H1 (cell line): ENCODE results near the gene GALE. TPM values are rescaled to one million over a fixed set of nuclear protein-coding genes. Genes with fewer than 3 reads are reported as not detected.

ENCODE experiments used
- CTCF ChIA-PET: fragments of 300-600 bp; sonication (Branson Sonifier 250); formaldehyde crosslinking; loops from one replicate; lab custom pipeline; 2021; ENCODE audit not compliant: partially characterized antibody; lab: Charles Lee
- POLR2A ChIA-PET: fragments of 300-600 bp; sonication (Branson Sonifier 250); formaldehyde crosslinking; loops from one replicate; lab custom pipeline; 2021; ENCODE audit warnings: inconsistent platforms; ENCODE audit not compliant: partially characterized antibody; lab: Charles Lee
- DNase-seq, 2 experiments: peaks; one replicate each; pipeline versions ENCODE4 v3.0.0 to v3.0.0-alpha.2; 2010 to 2022; ENCODE audit warnings: low spot score in 2 of 2, low read depth in 1 of 2, mixed read lengths in 1 of 2
- FAIRE-seq: peaks from 2 replicates; lab custom pipeline; 2011; peaks lifted over from hg19 to GRCh38; lab: Jason Lieb, UNC
- H2AFZ ChIP-seq: 2 replicates; pipeline ENCODE4 v1.8.1; 2012; ENCODE audit warnings: low read length, inconsistent platforms
- H2AK5ac ChIP-seq: 2 replicates; pipeline ENCODE4 v1.6.1; 2013; ENCODE audit warnings: low read depth, low read length
- H2BK120ac ChIP-seq: replicated peaks from 2 replicates; pipeline ENCODE3; 2013; ENCODE audit warnings: low read depth, low read length, inconsistent platforms
- H2BK12ac ChIP-seq: 2 replicates; pipeline ENCODE4 v1.6.1; 2013; ENCODE audit warnings: low read depth, low read length
- H2BK15ac ChIP-seq: 2 replicates; pipeline ENCODE4 v1.6.1; 2013; ENCODE audit warnings: low read length
- H2BK20ac ChIP-seq: 2 replicates; pipeline ENCODE4 v1.6.1; 2013; ENCODE audit warnings: low read length
- H2BK5ac ChIP-seq: 2 replicates; pipeline ENCODE4 v1.6.1; 2013; ENCODE audit warnings: low read depth, low read length
- H3K14ac ChIP-seq: 2 replicates; pipeline ENCODE4 v1.6.1; 2013; ENCODE audit warnings: inconsistent platforms; ENCODE audit not compliant: insufficient read length
- H3K18ac ChIP-seq: 2 replicates; pipeline ENCODE4 v1.6.1; 2013; ENCODE audit warnings: low read length; ENCODE audit errors: extremely low read depth
- H3K23ac ChIP-seq: 2 replicates; pipeline ENCODE4 v1.6.1; 2013; ENCODE audit warnings: inconsistent platforms; ENCODE audit not compliant: insufficient read length
- H3K23me2 ChIP-seq: 2 replicates; pipeline ENCODE4 v1.6.1; 2013; ENCODE audit warnings: low read depth, low read length
- H3K27ac ChIP-seq: 2 replicates; pipeline ENCODE4 v1.6.1; 2011; ENCODE audit warnings: low read depth, low read length, inconsistent platforms
- H3K27me3 ChIP-seq, 4 experiments: replicated peaks in 1 of 4; 1 replicate in 1 of 4; 2 replicates in 3 of 4; pipeline versions ENCODE4 v1.6.1 to v1.8.1; 2011 to 2013; ENCODE audit warnings: low read length in 3 of 4, mild to moderate bottlenecking in 3 of 4, inconsistent platforms in 2 of 4, mixed read lengths in 2 of 4, moderate library complexity in 1 of 4; ENCODE audit not compliant: control insufficient read depth in 3 of 4, insufficient read depth in 3 of 4; ENCODE audit errors: extremely low read depth in 1 of 4
- H3K36me3 ChIP-seq, 4 experiments: 2 replicates each; pipeline versions ENCODE4 v1.6.1 to v1.8.1; 2011 to 2013; ENCODE audit warnings: mild to moderate bottlenecking in 4 of 4, low read length in 3 of 4, moderate library complexity in 2 of 4, control low read depth in 1 of 4, inconsistent platforms in 1 of 4; ENCODE audit not compliant: insufficient read depth in 4 of 4, control insufficient read depth in 2 of 4
- H3K4ac ChIP-seq: replicated peaks from 2 replicates; pipeline ENCODE3; 2013; ENCODE audit warnings: low read length, low read depth, mixed read lengths, inconsistent platforms; ENCODE audit not compliant: insufficient read length
- H3K4me1 ChIP-seq, 4 experiments: replicated peaks in 1 of 4; 1 replicate in 1 of 4; 2 replicates in 3 of 4; pipeline versions ENCODE4 v1.6.1 to v1.8.1; 2011 to 2013; ENCODE audit warnings: low read length in 3 of 4, inconsistent platforms in 2 of 4, mixed read lengths in 1 of 4; ENCODE audit not compliant: insufficient read depth in 4 of 4, control insufficient read depth in 3 of 4
- H3K4me2 ChIP-seq, 2 experiments: 2 replicates each; pipeline versions ENCODE4 v1.6.1 to v1.8.1; 2011 to 2013; ENCODE audit warnings: low read depth in 2 of 2, low read length in 2 of 2, control low read depth in 1 of 2, inconsistent platforms in 1 of 2, mild to moderate bottlenecking in 1 of 2; ENCODE audit not compliant: insufficient read depth in 1 of 2
- H3K4me3 ChIP-seq, 4 experiments: fragments of 200-600, 300-600 bp in 1 of 4; sonication (generic), shearing (Covaris generic), sonication (Bioruptor Twin) in 1 of 4; 2 replicates each; pipeline versions ENCODE4 v1.5.1 to v1.8.1; 2011 to 2016; ENCODE audit warnings: low read length in 4 of 4, low read depth in 3 of 4, control low read depth in 2 of 4, inconsistent platforms in 2 of 4, mild to moderate bottlenecking in 2 of 4, mixed read lengths in 1 of 4, moderate library complexity in 1 of 4; ENCODE audit not compliant: insufficient read depth in 2 of 4; ENCODE audit errors: extremely low read depth in 1 of 4
- H3K56ac ChIP-seq: replicated peaks from 2 replicates; pipeline ENCODE3; 2013; ENCODE audit warnings: low read depth, mild to moderate bottlenecking, mixed read lengths, low read length, inconsistent platforms; ENCODE audit not compliant: insufficient read length
- H3K79me1 ChIP-seq: 2 replicates; pipeline ENCODE4 v1.6.1; 2013; ENCODE audit warnings: low read depth, low read length, control low read depth
- H3K79me2 ChIP-seq, 2 experiments: 2 replicates each; pipeline versions ENCODE4 v1.6.1 to v1.8.1; 2012 to 2013; ENCODE audit warnings: low read length in 2 of 2, mild to moderate bottlenecking in 2 of 2, inconsistent platforms in 1 of 2; ENCODE audit not compliant: insufficient read depth in 2 of 2, control insufficient read depth in 1 of 2
- H3K9ac ChIP-seq, 4 experiments: replicated peaks in 1 of 4; 1 replicate in 1 of 4; 2 replicates in 3 of 4; pipeline versions ENCODE4 v1.6.1 to v1.8.1; 2011 to 2013; ENCODE audit warnings: low read depth in 3 of 4, low read length in 3 of 4, control low read depth in 2 of 4, mild to moderate bottlenecking in 2 of 4, moderate library complexity in 2 of 4, inconsistent platforms in 1 of 4; ENCODE audit errors: extremely low read depth in 1 of 4
- H3K9me3 ChIP-seq, 2 experiments: 2 replicates each; pipeline versions ENCODE4 v1.6.1 to v1.8.1; 2012 to 2013; ENCODE audit warnings: mild to moderate bottlenecking in 2 of 2, moderate library complexity in 2 of 2, control low read depth in 1 of 2, inconsistent platforms in 1 of 2, low read depth in 1 of 2, low read length in 1 of 2, mixed read lengths in 1 of 2; ENCODE audit not compliant: insufficient read depth in 2 of 2
- H4K20me1 ChIP-seq, 2 experiments: replicated peaks in 1 of 2; 2 replicates each; pipeline versions ENCODE3 to v1.8.1; 2011 to 2013; ENCODE audit warnings: inconsistent platforms in 2 of 2, low read length in 2 of 2, mild to moderate bottlenecking in 1 of 2; ENCODE audit not compliant: insufficient read depth in 2 of 2, control insufficient read depth in 1 of 2
- H4K5ac ChIP-seq: 2 replicates; pipeline ENCODE4 v1.6.1; 2013; ENCODE audit warnings: low read length, low read depth, mixed read lengths, inconsistent platforms; ENCODE audit not compliant: insufficient read length
- H4K8ac ChIP-seq: 2 replicates; pipeline ENCODE4 v1.8.0; 2013; ENCODE audit warnings: mild to moderate bottlenecking, moderate library complexity, low read length, inconsistent platforms; ENCODE audit not compliant: insufficient read depth; ENCODE audit errors: extremely low read depth
- H4K91ac ChIP-seq: replicated peaks from 2 replicates; pipeline ENCODE3; 2013; ENCODE audit warnings: low read length, mixed read lengths, inconsistent platforms; ENCODE audit not compliant: insufficient read length
- CHD1 ChIP-seq: IDR thresholded peaks from 2 replicates; pipeline ENCODE4 v1.6.1; 2012; ENCODE audit warnings: low read depth, low read length, improper control_type of control experiment
- EGR1 ChIP-seq: IDR thresholded peaks from 2 replicates; pipeline ENCODE4 v1.6.1; 2011; ENCODE audit warnings: low read depth, low read length, borderline replicate concordance
- EP300 ChIP-seq, 2 experiments: IDR thresholded peaks; 1 replicate in 1 of 2; 2 replicates in 1 of 2; pipeline ENCODE4 v1.6.1; 2011 to 2012; ENCODE audit warnings: low read depth in 2 of 2, low read length in 2 of 2, mild to moderate bottlenecking in 2 of 2, borderline replicate concordance in 1 of 2, inconsistent platforms in 1 of 2, moderate library complexity in 1 of 2
- GABPA ChIP-seq: IDR thresholded peaks from 2 replicates; pipeline ENCODE4 v1.6.1; 2011; ENCODE audit warnings: mild to moderate bottlenecking, low read length, moderate library complexity, borderline replicate concordance; ENCODE audit not compliant: insufficient read depth
- GTF2F1 ChIP-seq: IDR thresholded peaks from 2 replicates; pipeline ENCODE4 v1.6.1; 2012; ENCODE audit warnings: low read depth, low read length, improper control_type of control experiment, borderline replicate concordance
- HDAC2 ChIP-seq, 2 experiments: fragments of 300-600 bp in 1 of 2; sonication (generic) in 1 of 2; IDR thresholded peaks; 2 replicates each; pipeline ENCODE4 v1.6.1; 2011 to 2012; ENCODE audit warnings: low read depth in 2 of 2, low read length in 2 of 2, mild to moderate bottlenecking in 2 of 2, moderate library complexity in 2 of 2, borderline replicate concordance in 1 of 2, inconsistent platforms in 1 of 2
- JUN ChIP-seq: IDR thresholded peaks from 2 replicates; pipeline ENCODE4 v1.6.1; 2011; ENCODE audit warnings: low read depth, mild to moderate bottlenecking, improper control_type of control experiment, low read length
- JUND ChIP-seq: IDR thresholded peaks from 2 replicates; pipeline ENCODE4 v1.6.1; 2011; ENCODE audit warnings: mild to moderate bottlenecking, improper control_type of control experiment, low read length
- KDM4A ChIP-seq: IDR thresholded peaks from one replicate; pipeline ENCODE4 v1.7.1; 2012; ENCODE audit warnings: low read depth, mild to moderate bottlenecking, moderate library complexity, low read length, inconsistent platforms; ENCODE audit not compliant: severe bottlenecking
- POLR2A ChIP-seq, 2 experiments: IDR thresholded peaks; 1 replicate in 1 of 2; 2 replicates in 1 of 2; pipeline ENCODE4 v1.6.1; 2011; ENCODE audit warnings: low read depth in 2 of 2, low read length in 2 of 2, mild to moderate bottlenecking in 2 of 2; ENCODE audit errors: control extremely low read depth in 1 of 2
- RBBP5 ChIP-seq: IDR thresholded peaks from 2 replicates; pipeline ENCODE4 v1.7.1; 2012; ENCODE audit warnings: low read depth, mild to moderate bottlenecking, inconsistent platforms, low read length, moderate library complexity, borderline replicate concordance
- SAP30 ChIP-seq: fragments of 300-600 bp; sonication (generic); IDR thresholded peaks from 2 replicates; pipeline ENCODE4 v1.7.1; 2012; ENCODE audit warnings: low read length, moderate library complexity, mild to moderate bottlenecking, inconsistent platforms; ENCODE audit not compliant: insufficient read depth, insufficient replicate concordance
- SIX5 ChIP-seq: IDR thresholded peaks from 2 replicates; pipeline ENCODE4 v1.6.1; 2011; ENCODE audit warnings: mild to moderate bottlenecking, low read depth, low read length
- TAF7 ChIP-seq: optimal IDR thresholded peaks from 2 replicates; pipeline ENCODE3; 2011; ENCODE audit warnings: low read depth, mild to moderate bottlenecking, inconsistent platforms, low read length, moderate library complexity, borderline replicate concordance
- WGBS, 2 experiments: shearing (Covaris generic) in 1 of 2; methylation state at CpG; one replicate each; pipeline versions ENCODE4 v1.1.6 to v1.1.7; 2013 to 2015; ENCODE audit warnings: low lambda C conversion rate in 2 of 2, mixed read lengths in 2 of 2, inconsistent platforms in 1 of 2, low coverage in 1 of 2, missing lambda C conversion rate in 1 of 2; ENCODE audit not compliant: insufficient replicate concordance in 2 of 2, insufficient coverage in 1 of 2, insufficient read length in 1 of 2; ENCODE audit errors: extremely low coverage in 1 of 2, missing lambda C conversion rate in 1 of 2; 5-methylcytosine and 5-hydroxymethylcytosine counted together
- polyA plus RNA-seq, 7 experiments: library from polyadenylated mRNA; depleted of rRNA in 3 of 7; stranded (reverse) in 5 of 7; unstranded in 2 of 7; fragments of >200 nt in 5 of 7; fragments of 200-250 nt in 2 of 7; gene quantifications; 1 replicate in 5 of 7; 2 replicates in 1 of 7; 4 replicates in 1 of 7; pipeline versions ENCODE4 v1.2.1 to v1.2.3, GENCODE V29; 2011 to 2013; ENCODE audit warnings: missing spikeins in 2 of 7, mixed read lengths in 2 of 7
- total RNA-seq: library from RNA; stranded (reverse); fragmentation: NEBNext Ultra II Directional; extraction: Animal tissue kit (Norgen Biotek cat#: 25700); gene quantifications from 2 replicates; pipeline ENCODE4 v1.2.1, GENCODE V29; 2021

Gene GALE
- total and polyA plus RNA-seq, 2 of the 8 experiments (the other 6 are each of a cell fraction or from before 2014, with no cell fraction given), result 26.0 to 33.9 TPM

- Histone ChIP-seq H2BK120ac (no peak overlapping the region), H4K20me1 (no peaks in the 10 kb centered on the region), H3K79me1 (no peaks in the 10 kb centered on the region), H3K9ac (no peak overlapping the region), H3K4me2 (no peak overlapping the region), H3K56ac (no peak overlapping the region), H2BK15ac (no peak overlapping the region), H3K4me3 (no peak overlapping the region), H4K8ac (no peak overlapping the region), H2BK20ac (no peak overlapping the region), H3K4ac (no peak overlapping the region), H2AFZ (no peak overlapping the region), H3K23ac (no peak overlapping the region), H3K27ac (no peak overlapping the region), H3K9me3 (no peaks in the 10 kb centered on the region), H3K18ac (no peak overlapping the region), H3K27me3 (no peaks in the 10 kb centered on the region), H3K4me1 (no peaks in the 10 kb centered on the region), H2BK12ac (no peak overlapping the region), H4K91ac (no peak overlapping the region), H2AK5ac (no peak overlapping the region), H3K14ac (no peak overlapping the region), H2BK5ac (no peak overlapping the region), H3K79me2 (no peaks in the 10 kb centered on the region), H3K23me2 (no peaks in the 10 kb centered on the region), H4K5ac (no peak overlapping the region), H3K36me3 (peaks cover 0 to 23% (median 1%) of the 10 kb centered on the region in 4 experiments; a peak in 5 of 8 replicates)
- 92% methylated on average over 3 of the region's 3 CpGs; no CpG with 5 or more reads in 1 of the 2 experiments for WGBS, 2 experiments
- no peak for FAIRE-seq
- CTCF ChIA-PET, result interaction anchor here (0.9 to 2.9 kb wide), 4 partner anchors 8 to 51 kb away, joined by 3 to 13 read pairs (median 8); partner anchors contain the start of gene FUCA1
- POLR2A ChIA-PET, result interaction anchor here (0.7 to 1.5 kb wide), 6 partner anchors 10 to 362 kb away, joined by 3 to 5 read pairs (median 4); no protein-coding TSS in a partner anchor
- no peak for DNase-seq
- TF ChIP-seq TAF7, result no peak
- TF ChIP-seq SAP30, result no peak
- no peak for TF ChIP-seq CHD1
- TF ChIP-seq HDAC2 (IDR thresholded peaks at IDR 0.05; ENCODE audit: borderline replicate concordance in 1 of 2, low read depth in 2 of 2, low read length in 2 of 2), result no peak
- no peak for TF ChIP-seq JUND
- TF ChIP-seq POLR2A (IDR thresholded peaks at IDR 0.05; ENCODE audit: control extremely low read depth in 1 of 2, low read depth in 2 of 2, low read length in 2 of 2), result no peak
- no peak for TF ChIP-seq JUN
- TF ChIP-seq EGR1, result no peak
- TF ChIP-seq RBBP5, result no peak
- TF ChIP-seq KDM4A, result no peak
- TF ChIP-seq SIX5, result no peak
- TF ChIP-seq GABPA, result no peak
- TF ChIP-seq EP300 (IDR thresholded peaks at IDR 0.05; ENCODE audit: borderline replicate concordance in 1 of 2, low read depth in 2 of 2, low read length in 2 of 2), result no peak
- no peak for TF ChIP-seq GTF2F1
These were observed 17.1 kb upstream of the GALE start for GRCh38 chr1:23817633-23818032.
